Measurements from ENCODE around the gene UPK3BL1.
"Not testable (repeated sequence)": the region's sequence is repeated elsewhere in the genome, so short reads cannot be mapped to it uniquely, and the experiment has no call there.

GRCh38 chr7:102638848-102639247, 3.7 kb downstream of the UPK3BL1 start:
- TF ChIP-seq FOXJ3 (CRISPR knock-in tag; IDR thresholded peaks at IDR 0.05; ENCODE audit: borderline replicate concordance); NFE2L1 (CRISPR knock-in tag; IDR thresholded peaks at IDR 0.05); CDX4 (CRISPR knock-in tag; IDR thresholded peaks at IDR 0.05; ENCODE audit: borderline replicate concordance); ATF6 (CRISPR knock-in tag; IDR thresholded peaks at IDR 0.05): not testable (repeated sequence)
- TF ChIP-seq, protein P1, sequence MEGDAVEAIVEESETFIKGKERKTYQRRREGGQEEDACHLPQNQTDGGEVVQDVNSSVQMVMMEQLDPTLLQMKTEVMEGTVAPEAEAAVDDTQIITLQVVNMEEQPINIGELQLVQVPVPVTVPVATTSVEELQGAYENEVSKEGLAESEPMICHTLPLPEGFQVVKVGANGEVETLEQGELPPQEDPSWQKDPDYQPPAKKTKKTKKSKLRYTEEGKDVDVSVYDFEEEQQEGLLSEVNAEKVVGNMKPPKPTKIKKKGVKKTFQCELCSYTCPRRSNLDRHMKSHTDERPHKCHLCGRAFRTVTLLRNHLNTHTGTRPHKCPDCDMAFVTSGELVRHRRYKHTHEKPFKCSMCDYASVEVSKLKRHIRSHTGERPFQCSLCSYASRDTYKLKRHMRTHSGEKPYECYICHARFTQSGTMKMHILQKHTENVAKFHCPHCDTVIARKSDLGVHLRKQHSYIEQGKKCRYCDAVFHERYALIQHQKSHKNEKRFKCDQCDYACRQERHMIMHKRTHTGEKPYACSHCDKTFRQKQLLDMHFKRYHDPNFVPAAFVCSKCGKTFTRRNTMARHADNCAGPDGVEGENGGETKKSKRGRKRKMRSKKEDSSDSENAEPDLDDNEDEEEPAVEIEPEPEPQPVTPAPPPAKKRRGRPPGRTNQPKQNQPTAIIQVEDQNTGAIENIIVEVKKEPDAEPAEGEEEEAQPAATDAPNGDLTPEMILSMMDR (IDR thresholded peaks at IDR 0.05), result not testable (repeated sequence)
